ENCODE data around the gene PAQR4.

Gene PAQR4

DNA sequence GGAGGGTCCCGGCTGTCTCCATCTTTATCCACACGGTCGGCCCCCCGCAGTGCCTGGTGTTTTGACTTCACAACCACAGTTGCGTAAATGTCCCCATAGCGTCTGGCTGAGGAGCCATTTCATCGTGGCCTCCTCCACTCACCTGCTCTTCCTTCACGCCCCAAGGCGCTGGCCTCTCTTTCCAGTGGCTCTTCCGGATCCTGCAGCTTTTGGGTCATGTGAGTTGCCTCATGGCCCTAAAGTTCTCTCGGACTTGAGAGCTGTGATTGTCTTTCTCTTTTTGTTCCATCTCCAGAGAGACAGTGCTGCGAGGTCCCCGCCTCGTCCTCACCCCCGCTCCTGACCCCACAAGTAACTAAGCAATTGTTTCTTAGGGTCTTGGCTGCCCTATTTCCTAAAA, 34.7 kb upstream of the PAQR4 start:
- ATAC-seq, result no peak
- TF ChIP-seq TCF4 (CRISPR knock-in tag; IDR thresholded peaks at IDR 0.05; ENCODE audit: borderline replicate concordance) (no peak), ARNTL (CRISPR knock-in tag; IDR thresholded peaks at IDR 0.05; ENCODE audit: borderline replicate concordance, low read depth) (no peak), ESRRG (CRISPR knock-in tag; IDR thresholded peaks at IDR 0.05) (no peak), CSDC2 (CRISPR knock-in tag; IDR thresholded peaks at IDR 0.05) (no peak), RARB (CRISPR knock-in tag; IDR thresholded peaks at IDR 0.05) (no peak), ISL1 (CRISPR knock-in tag; IDR thresholded peaks at IDR 0.05) (no peak), TOX (CRISPR knock-in tag; IDR thresholded peaks at IDR 0.05; ENCODE audit: borderline replicate concordance) (no peak), ZNF565 (CRISPR knock-in tag; conservative IDR thresholded peaks at IDR 0.05; ENCODE audit: low read depth) (no peak), BACH2 (CRISPR knock-in tag; IDR thresholded peaks at IDR 0.05; ENCODE audit: borderline replicate concordance) (no peak), PATZ1 (CRISPR knock-in tag; IDR thresholded peaks at IDR 0.05; ENCODE audit: borderline replicate concordance) (no peak), OSR1 (CRISPR knock-in tag; IDR thresholded peaks at IDR 0.05) (no peak), PPARA (CRISPR knock-in tag; IDR thresholded peaks at IDR 0.05; ENCODE audit: borderline replicate concordance) (no peak)
- TF ChIP-seq, protein P1, sequence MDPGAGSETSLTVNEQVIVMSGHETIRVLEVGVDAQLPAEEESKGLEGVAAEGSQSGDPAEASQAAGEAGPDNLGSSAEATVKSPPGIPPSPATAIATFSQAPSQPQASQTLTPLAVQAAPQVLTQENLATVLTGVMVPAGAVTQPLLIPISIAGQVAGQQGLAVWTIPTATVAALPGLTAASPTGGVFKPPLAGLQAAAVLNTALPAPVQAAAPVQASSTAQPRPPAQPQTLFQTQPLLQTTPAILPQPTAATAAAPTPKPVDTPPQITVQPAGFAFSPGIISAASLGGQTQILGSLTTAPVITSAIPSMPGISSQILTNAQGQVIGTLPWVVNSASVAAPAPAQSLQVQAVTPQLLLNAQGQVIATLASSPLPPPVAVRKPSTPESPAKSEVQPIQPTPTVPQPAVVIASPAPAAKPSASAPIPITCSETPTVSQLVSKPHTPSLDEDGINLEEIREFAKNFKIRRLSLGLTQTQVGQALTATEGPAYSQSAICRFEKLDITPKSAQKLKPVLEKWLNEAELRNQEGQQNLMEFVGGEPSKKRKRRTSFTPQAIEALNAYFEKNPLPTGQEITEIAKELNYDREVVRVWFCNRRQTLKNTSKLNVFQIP (CRISPR knock-in tag; IDR thresholded peaks at IDR 0.05; ENCODE audit: borderline replicate concordance, low read depth), result no peak
- TF ChIP-seq, protein P2, sequence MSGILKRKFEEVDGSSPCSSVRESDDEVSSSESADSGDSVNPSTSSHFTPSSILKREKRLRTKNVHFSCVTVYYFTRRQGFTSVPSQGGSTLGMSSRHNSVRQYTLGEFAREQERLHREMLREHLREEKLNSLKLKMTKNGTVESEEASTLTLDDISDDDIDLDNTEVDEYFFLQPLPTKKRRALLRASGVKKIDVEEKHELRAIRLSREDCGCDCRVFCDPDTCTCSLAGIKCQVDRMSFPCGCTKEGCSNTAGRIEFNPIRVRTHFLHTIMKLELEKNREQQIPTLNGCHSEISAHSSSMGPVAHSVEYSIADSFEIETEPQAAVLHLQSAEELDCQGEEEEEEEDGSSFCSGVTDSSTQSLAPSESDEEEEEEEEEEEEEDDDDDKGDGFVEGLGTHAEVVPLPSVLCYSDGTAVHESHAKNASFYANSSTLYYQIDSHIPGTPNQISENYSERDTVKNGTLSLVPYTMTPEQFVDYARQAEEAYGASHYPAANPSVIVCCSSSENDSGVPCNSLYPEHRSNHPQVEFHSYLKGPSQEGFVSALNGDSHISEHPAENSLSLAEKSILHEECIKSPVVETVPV (CRISPR knock-in tag; IDR thresholded peaks at IDR 0.05), result no peak

DNA sequence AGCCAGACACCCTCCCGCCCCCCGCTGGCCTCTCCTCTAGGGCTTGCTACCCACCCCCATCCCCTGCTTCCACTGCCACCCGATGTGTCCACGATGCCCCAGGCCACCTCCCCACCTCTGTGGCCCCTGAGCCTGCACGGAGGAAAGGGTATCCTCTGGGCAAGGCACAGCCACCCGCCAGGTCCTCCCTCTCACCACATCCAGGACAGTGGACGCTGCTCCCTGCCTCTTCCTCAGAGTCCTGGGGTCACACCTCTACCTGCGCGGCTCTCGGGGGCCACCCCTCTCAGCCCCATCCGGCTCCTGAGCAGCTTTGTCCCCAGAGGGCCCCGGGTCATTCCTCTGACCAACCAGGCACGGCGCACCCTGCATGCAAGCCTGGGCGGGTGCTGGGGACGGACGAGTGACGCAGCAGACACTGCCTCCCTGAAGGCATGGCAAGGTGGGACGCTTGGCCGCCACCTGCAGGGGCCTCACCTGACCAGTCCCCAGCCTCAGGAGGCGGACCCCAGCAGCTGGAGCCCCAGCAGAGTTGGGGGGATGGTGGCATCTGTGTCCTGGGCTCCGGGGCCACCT, 32.6 kb upstream of the PAQR4 start:
- ATAC-seq, result no peak
- TF ChIP-seq ARNTL (CRISPR knock-in tag; IDR thresholded peaks at IDR 0.05; ENCODE audit: borderline replicate concordance, low read depth), result no peak
- no peak for TF ChIP-seq TSHZ2 (CRISPR knock-in tag; IDR thresholded peaks at IDR 0.05)
- TF ChIP-seq, protein P3, sequence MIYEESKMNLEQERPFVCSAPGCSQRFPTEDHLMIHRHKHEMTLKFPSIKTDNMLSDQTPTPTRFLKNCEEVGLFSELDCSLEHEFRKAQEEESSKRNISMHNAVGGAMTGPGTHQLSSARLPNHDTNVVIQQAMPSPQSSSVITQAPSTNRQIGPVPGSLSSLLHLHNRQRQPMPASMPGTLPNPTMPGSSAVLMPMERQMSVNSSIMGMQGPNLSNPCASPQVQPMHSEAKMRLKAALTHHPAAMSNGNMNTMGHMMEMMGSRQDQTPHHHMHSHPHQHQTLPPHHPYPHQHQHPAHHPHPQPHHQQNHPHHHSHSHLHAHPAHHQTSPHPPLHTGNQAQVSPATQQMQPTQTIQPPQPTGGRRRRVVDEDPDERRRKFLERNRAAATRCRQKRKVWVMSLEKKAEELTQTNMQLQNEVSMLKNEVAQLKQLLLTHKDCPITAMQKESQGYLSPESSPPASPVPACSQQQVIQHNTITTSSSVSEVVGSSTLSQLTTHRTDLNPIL (CRISPR knock-in tag; IDR thresholded peaks at IDR 0.05; ENCODE audit: low read depth), result no peak
- TF ChIP-seq PATZ1 (CRISPR knock-in tag; IDR thresholded peaks at IDR 0.05; ENCODE audit: borderline replicate concordance), result no peak
- no peak for TF ChIP-seq SNAI2 (CRISPR knock-in tag; IDR thresholded peaks at IDR 0.05)
- no peak for TF ChIP-seq ZNF8 (CRISPR knock-in tag; IDR thresholded peaks at IDR 0.05)
- no peak for TF ChIP-seq ZFP3 (CRISPR knock-in tag; IDR thresholded peaks at IDR 0.05)
- no peak for TF ChIP-seq CSDC2 (CRISPR knock-in tag; IDR thresholded peaks at IDR 0.05)
- no peak for TF ChIP-seq GLIS3 (CRISPR knock-in tag; IDR thresholded peaks at IDR 0.05)
- TF ChIP-seq TCF4 (CRISPR knock-in tag; IDR thresholded peaks at IDR 0.05; ENCODE audit: borderline replicate concordance), result no peak
- TF ChIP-seq ZNF70 (CRISPR knock-in tag; IDR thresholded peaks at IDR 0.05), result no peak
- no peak for TF ChIP-seq ISL1 (CRISPR knock-in tag; IDR thresholded peaks at IDR 0.05)
- TF ChIP-seq, protein P2 (CRISPR knock-in tag; IDR thresholded peaks at IDR 0.05), result no peak
- no peak for TF ChIP-seq BACH2 (CRISPR knock-in tag; IDR thresholded peaks at IDR 0.05; ENCODE audit: borderline replicate concordance)
- TF ChIP-seq PPARA (CRISPR knock-in tag; IDR thresholded peaks at IDR 0.05; ENCODE audit: borderline replicate concordance), result no peak
- TF ChIP-seq, protein P1 (CRISPR knock-in tag; IDR thresholded peaks at IDR 0.05; ENCODE audit: borderline replicate concordance, low read depth), result no peak
- no peak for TF ChIP-seq ZC3H10 (CRISPR knock-in tag; IDR thresholded peaks at IDR 0.05)
- TF ChIP-seq TOX (CRISPR knock-in tag; IDR thresholded peaks at IDR 0.05; ENCODE audit: borderline replicate concordance), result no peak
- TF ChIP-seq ZFP30 (CRISPR knock-in tag; IDR thresholded peaks at IDR 0.05), result no peak
- TF ChIP-seq OSR1 (CRISPR knock-in tag; IDR thresholded peaks at IDR 0.05), result no peak
